ENCODE data around the gene ZNF555.
"Not testable (repeated sequence)": the region's sequence is repeated elsewhere in the genome, so short reads cannot be mapped to it uniquely, and the experiment has no call there.

ZNF555 gene

GRCh38 chr19:2807379-2808128, 33.7 kb upstream of the ZNF555 start:
- FAIRE-seq: no peak

GRCh38 chr19:2808129-2808941, 32.9 kb upstream of the ZNF555 start:
- no peak for FAIRE-seq

- FAIRE-seq: no peak
These were observed 31.7 kb upstream of the ZNF555 start for GRCh38 chr19:2809387-2810140.

- no peak for FAIRE-seq
These were observed 30.9 kb upstream of the ZNF555 start for GRCh38 chr19:2810141-2811091.

GRCh38 chr19:2811221-2811722, 30.0 kb upstream of the ZNF555 start:
- no peak for FAIRE-seq

- no peak for FAIRE-seq
These were observed 29.4 kb upstream of the ZNF555 start for GRCh38 chr19:2811735-2812413.

GRCh38 chr19:2812414-2813234, 28.7 kb upstream of the ZNF555 start:
- FAIRE-seq: no peak

GRCh38 chr19:2813235-2814160, 27.8 kb upstream of the ZNF555 start:
- no peak for FAIRE-seq

GRCh38 chr19:2814426-2814825, 26.8 kb upstream of the ZNF555 start:
- no peak for FAIRE-seq

- no peak for FAIRE-seq
These were observed 26.1 kb upstream of the ZNF555 start for GRCh38 chr19:2815191-2815614.

- no peak for FAIRE-seq
These were observed 25.4 kb upstream of the ZNF555 start for GRCh38 chr19:2815923-2816322.

- FAIRE-seq: no peak
These were observed 24.6 kb upstream of the ZNF555 start for GRCh38 chr19:2816641-2817040.

GRCh38 chr19:2817237-2817829, 23.9 kb upstream of the ZNF555 start:
- FAIRE-seq: not testable (repeated sequence)

GRCh38 chr19:2819540-2820111, 21.6 kb upstream of the ZNF555 start, which contains the start of gene ZNF554:
Gene ZNF554 (plus strand): TSS chr19:2819868. CDS start chr19:2820072, 204 bp downstream.
- no peak for FAIRE-seq

- no peak for FAIRE-seq
These were observed 21.1 kb upstream of the ZNF555 start for GRCh38 chr19:2820112-2820702.

GRCh38 chr19:2822846-2823245, 18.4 kb upstream of the ZNF555 start:
- FAIRE-seq: no peak

- FAIRE-seq: no peak
These were observed 17.6 kb upstream of the ZNF555 start for GRCh38 chr19:2823646-2824045.

GRCh38 chr19:2824129-2824528, 17.1 kb upstream of the ZNF555 start:
- no peak for FAIRE-seq

Measured in endometrium (tissue), 2 donors.